Measurements from ENCODE around the gene SMYD1.

SMYD1 gene

GRCh38 chr2:88125344-88125923 lies 57.8 kb downstream of the SMYD1 start:
- Histone ChIP-seq H3K4me3 (ENCODE audit: low read length) (no peak overlapping the region), H3K4me1 (ENCODE audit: control insufficient read depth, insufficient read depth, low read length) (no peaks in the 10 kb centered on the region), H3K9ac (ENCODE audit: low read length) (no peak overlapping the region), H3K27me3 (replicated peaks; ENCODE audit: control insufficient read depth, insufficient read depth, low read length) (peaks cover 51% of the 10 kb centered on the region), H3K36me3 (ENCODE audit: control insufficient read depth, insufficient read depth, low read length, severe bottlenecking) (no peaks in the 10 kb centered on the region), H3K9me3 (ENCODE audit: control insufficient read depth, low read length) (no peaks in the 10 kb centered on the region)
- no peak for DNase-seq (ENCODE audit: low read depth)

- no peaks in the 10 kb centered on the region for H3K36me3 ChIP-seq (ENCODE audit: control insufficient read depth, insufficient read depth, low read length, severe bottlenecking)
- H3K4me3 ChIP-seq (ENCODE audit: low read length), result no peak overlapping the region
- no peaks in the 10 kb centered on the region for H3K9me3 ChIP-seq (ENCODE audit: control insufficient read depth, low read length)
- H3K4me1 ChIP-seq (ENCODE audit: control insufficient read depth, insufficient read depth, low read length), result no peaks in the 10 kb centered on the region
- DNase-seq (ENCODE audit: low read depth), result no peak
- H3K27me3 ChIP-seq (replicated peaks; ENCODE audit: control insufficient read depth, insufficient read depth, low read length), result peaks cover 47% of the 10 kb centered on the region
- no peak overlapping the region for H3K9ac ChIP-seq (ENCODE audit: low read length)
These were observed 58.5 kb downstream of the SMYD1 start for GRCh38 chr2:88125924-88126771.

GRCh38 chr2:88126772-88127637 lies 59.4 kb downstream of the SMYD1 start:
- H3K4me1 ChIP-seq (ENCODE audit: control insufficient read depth, insufficient read depth, low read length), result no peaks in the 10 kb centered on the region
- no peak overlapping the region for H3K4me3 ChIP-seq (ENCODE audit: low read length)
- no peak for DNase-seq (ENCODE audit: low read depth)
- no peaks in the 10 kb centered on the region for H3K36me3 ChIP-seq (ENCODE audit: control insufficient read depth, insufficient read depth, low read length, severe bottlenecking)
- no peak overlapping the region for H3K9ac ChIP-seq (ENCODE audit: low read length)
- peaks cover 45% of the 10 kb centered on the region for H3K27me3 ChIP-seq (replicated peaks; ENCODE audit: control insufficient read depth, insufficient read depth, low read length)
- H3K9me3 ChIP-seq (ENCODE audit: control insufficient read depth, low read length), result no peaks in the 10 kb centered on the region

- Histone ChIP-seq H3K4me3 (ENCODE audit: low read length) (no peak overlapping the region), H3K4me1 (ENCODE audit: control insufficient read depth, insufficient read depth, low read length) (no peaks in the 10 kb centered on the region), H3K9ac (ENCODE audit: low read length) (no peak overlapping the region), H3K36me3 (ENCODE audit: control insufficient read depth, insufficient read depth, low read length, severe bottlenecking) (no peaks in the 10 kb centered on the region), H3K27me3 (replicated peaks; ENCODE audit: control insufficient read depth, insufficient read depth, low read length) (peaks cover 42% of the 10 kb centered on the region), H3K9me3 (ENCODE audit: control insufficient read depth, low read length) (no peaks in the 10 kb centered on the region)
- DNase-seq (ENCODE audit: low read depth), result no peak
These were observed 59.9 kb downstream of the SMYD1 start for GRCh38 chr2:88127638-88127887.

- Histone ChIP-seq H3K36me3 (ENCODE audit: control insufficient read depth, insufficient read depth, low read length, severe bottlenecking) (no peaks in the 10 kb centered on the region), H3K4me3 (ENCODE audit: low read length) (no peak within 1 kb of the TSS), H3K4me1 (ENCODE audit: control insufficient read depth, insufficient read depth, low read length) (no peaks in the 10 kb centered on the region), H3K9me3 (ENCODE audit: control insufficient read depth, low read length) (no peaks in the 10 kb centered on the region), H3K9ac (ENCODE audit: low read length) (no peak within 1 kb of the TSS), H3K27me3 (replicated peaks; ENCODE audit: control insufficient read depth, insufficient read depth, low read length) (peaks cover 44% of the 10 kb centered on the region)
- DNase-seq (ENCODE audit: low read depth), result no peak
These were observed 60.4 kb downstream of the SMYD1 start, which contains the start of gene FABP1 for GRCh38 chr2:88127888-88128653. TSS of gene FABP1 (minus strand) at chr2:88128062. CDS start at chr2:88128017, 45 bp downstream.

GRCh38 chr2:88128654-88129312 lies 61.2 kb downstream of the SMYD1 start:
- no peak for DNase-seq (ENCODE audit: low read depth)
- peaks cover 46% of the 10 kb centered on the region for H3K27me3 ChIP-seq (replicated peaks; ENCODE audit: control insufficient read depth, insufficient read depth, low read length)
- no peaks in the 10 kb centered on the region for H3K4me1 ChIP-seq (ENCODE audit: control insufficient read depth, insufficient read depth, low read length)
- H3K4me3 ChIP-seq (ENCODE audit: low read length), result no peak overlapping the region
- no peaks in the 10 kb centered on the region for H3K36me3 ChIP-seq (ENCODE audit: control insufficient read depth, insufficient read depth, low read length, severe bottlenecking)
- H3K9me3 ChIP-seq (ENCODE audit: control insufficient read depth, low read length), result no peaks in the 10 kb centered on the region
- no peak overlapping the region for H3K9ac ChIP-seq (ENCODE audit: low read length)

- Histone ChIP-seq H3K4me1 (ENCODE audit: control insufficient read depth, insufficient read depth, low read length) (no peaks in the 10 kb centered on the region), H3K4me3 (ENCODE audit: low read length) (no peak overlapping the region), H3K9ac (ENCODE audit: low read length) (no peak overlapping the region), H3K27me3 (replicated peaks; ENCODE audit: control insufficient read depth, insufficient read depth, low read length) (peaks cover 40% of the 10 kb centered on the region), H3K36me3 (ENCODE audit: control insufficient read depth, insufficient read depth, low read length, severe bottlenecking) (no peaks in the 10 kb centered on the region), H3K9me3 (ENCODE audit: control insufficient read depth, low read length) (no peaks in the 10 kb centered on the region)
- DNase-seq (ENCODE audit: low read depth), result no peak
These were observed 61.8 kb downstream of the SMYD1 start for GRCh38 chr2:88129313-88129959.

GRCh38 chr2:88131201-88131998 lies 63.8 kb downstream of the SMYD1 start:
- Histone ChIP-seq H3K9me3 (ENCODE audit: control insufficient read depth, low read length) (no peaks in the 10 kb centered on the region), H3K36me3 (ENCODE audit: control insufficient read depth, insufficient read depth, low read length, severe bottlenecking) (no peaks in the 10 kb centered on the region), H3K4me3 (ENCODE audit: low read length) (no peak overlapping the region)

GRCh38 chr2:88131999-88132368 lies 64.4 kb downstream of the SMYD1 start:
- Histone ChIP-seq H3K4me1 (ENCODE audit: control insufficient read depth, insufficient read depth, low read length) (no peaks in the 10 kb centered on the region), H3K36me3 (ENCODE audit: control insufficient read depth, insufficient read depth, low read length, severe bottlenecking) (no peaks in the 10 kb centered on the region), H3K27me3 (replicated peaks; ENCODE audit: control insufficient read depth, insufficient read depth, low read length) (peaks cover 23% of the 10 kb centered on the region), H3K4me3 (ENCODE audit: low read length) (no peak overlapping the region), H3K9ac (ENCODE audit: low read length) (no peak overlapping the region), H3K9me3 (ENCODE audit: control insufficient read depth, low read length) (no peaks in the 10 kb centered on the region)
- no peak for DNase-seq (ENCODE audit: low read depth)

More at GRCh38 chr2:88131201-88131998, 63.8 kb downstream of the SMYD1 start:
- Histone ChIP-seq H3K27me3 (replicated peaks; ENCODE audit: control insufficient read depth, insufficient read depth, low read length) (peaks cover 28% of the 10 kb centered on the region), H3K9ac (ENCODE audit: low read length) (no peak overlapping the region), H3K4me1 (ENCODE audit: control insufficient read depth, insufficient read depth, low read length) (no peaks in the 10 kb centered on the region)
- no peak for DNase-seq (ENCODE audit: low read depth)

GRCh38 chr2:88133875-88134274 lies 66.2 kb downstream of the SMYD1 start:
- Histone ChIP-seq H3K9me3 (ENCODE audit: control insufficient read depth, low read length) (no peaks in the 10 kb centered on the region), H3K27me3 (replicated peaks; ENCODE audit: control insufficient read depth, insufficient read depth, low read length) (peaks cover 11% of the 10 kb centered on the region), H3K4me1 (ENCODE audit: control insufficient read depth, insufficient read depth, low read length) (no peaks in the 10 kb centered on the region), H3K4me3 (ENCODE audit: low read length) (no peak overlapping the region), H3K9ac (ENCODE audit: low read length) (no peak overlapping the region), H3K36me3 (ENCODE audit: control insufficient read depth, insufficient read depth, low read length, severe bottlenecking) (no peaks in the 10 kb centered on the region)
- no peak for DNase-seq (ENCODE audit: low read depth)

Data from adipocyte (in vitro differentiated cells).